Prostate gland (tissue), 2 donors: Measurements from ENCODE around the gene HGF. TPM values are rescaled to one million over a fixed set of nuclear protein-coding genes. Genes with fewer than 3 reads are reported as not detected.

ENCODE experiments used
- DNase-seq: peaks from one replicate; pipeline ENCODE4 v3.0.0-alpha.2; 2019; ENCODE audit warnings: low spot score
- H3K27ac ChIP-seq, 2 donors: fragments of 200-600 bp; sonication (generic); 2 replicates each; pipeline ENCODE4 v1.5.1; 2017 to 2019
- H3K27me3 ChIP-seq: fragments of 200-600 bp; sonication (generic); replicated peaks from 2 replicates; pipeline ENCODE4 v1.5.1; 2019; ENCODE audit not compliant: insufficient read depth
- H3K36me3 ChIP-seq, 2 donors: fragments of 200-600 bp; sonication (generic); 1 replicate in 1 of 2; 2 replicates in 1 of 2; pipeline versions ENCODE4 v1.5.1 to v1.8.1; 2017 to 2019
- H3K4me1 ChIP-seq: fragments of 200-600 bp; sonication (generic); replicated peaks from 2 replicates; pipeline ENCODE4 v1.5.1; 2019
- H3K4me3 ChIP-seq, 2 donors: fragments of 200-600 bp; sonication (generic); 2 replicates each; pipeline ENCODE4 v1.5.1; 2017 to 2019
- H3K9me3 ChIP-seq: fragments of 200-600 bp; sonication (generic); 2 replicates; pipeline ENCODE4 v1.5.1; 2017
- POLR2A ChIP-seq: fragments of 450-650 bp; IDR thresholded peaks from one replicate; pipeline ENCODE4 v1.6.1; 2016; ENCODE audit warnings: antibody characterized with exemption, mild to moderate bottlenecking
- POLR2AphosphoS5 ChIP-seq: sonication (generic); formaldehyde crosslinking; IDR thresholded peaks from one replicate; pipeline ENCODE4 v1.6.1; 2017; ENCODE audit warnings: antibody characterized with exemption
- WGBS: methylation state at CpG from one replicate; pipeline ENCODE4 v1.1.5; 2018; 5-methylcytosine and 5-hydroxymethylcytosine counted together
- intact Hi-C: fragments of 100-400 bp; cut with DNase I; formaldehyde crosslinking; loops from one replicate; pipeline ENCODE4 v1.14.2; 2022
- total RNA-seq, 2 donors: library from RNA; depleted of rRNA; stranded (reverse); fragments of >200 nt; gene quantifications; one replicate each; pipeline ENCODE4 v1.1.0, GENCODE V29; 2016
- TF ChIP-seq, protein P1 (sequence below), 4 experiments: fragments of 200-600 bp in 2 of 4; fragments of 450-650 bp in 2 of 4; sonication (generic) in 2 of 4; IDR thresholded peaks; 1 replicate in 3 of 4; 2 replicates in 1 of 4; pipeline ENCODE4 v1.5.1; 2016 to 2019; ENCODE audit warnings: antibody characterized with exemption in 4 of 4, mild to moderate bottlenecking in 2 of 4, moderate library complexity in 2 of 4

HGF gene
- total RNA-seq, 2 donors from 2014 or later = 7.5 to 8.1 TPM

DNA sequence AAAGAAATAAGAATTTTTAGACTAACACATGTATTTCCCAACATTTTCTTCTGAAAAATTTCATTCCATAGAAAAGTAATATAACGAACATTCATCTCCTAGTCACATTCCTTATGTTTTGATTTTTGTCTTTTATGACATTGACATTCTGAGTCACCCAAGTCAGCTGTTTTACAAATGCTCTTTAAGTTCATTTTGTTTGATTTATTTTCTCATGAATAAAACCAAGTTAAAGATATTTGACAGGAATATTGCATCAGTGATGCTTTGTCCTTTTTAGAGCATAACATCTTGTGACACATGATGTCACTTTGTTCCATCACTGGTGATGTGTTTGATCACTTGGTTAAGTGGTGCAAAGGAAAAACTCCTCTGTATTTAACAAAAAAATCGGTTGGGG lies 48.4 kb downstream of the HGF start:
- Histone ChIP-seq H3K4me3 (no peak overlapping the region), H3K9me3 (no peaks in the 10 kb centered on the region), H3K36me3 (no peaks in the 10 kb centered on the region), H3K27me3 (no peaks in the 10 kb centered on the region), H3K4me1 (no peaks in the 10 kb centered on the region), H3K27ac (no peak overlapping the region)
- intact Hi-C loops = no loop called here
- DNase-seq = no peak
- TF ChIP-seq POLR2AphosphoS5 (no peak), POLR2A (no peak)
- TF ChIP-seq, protein P1, sequence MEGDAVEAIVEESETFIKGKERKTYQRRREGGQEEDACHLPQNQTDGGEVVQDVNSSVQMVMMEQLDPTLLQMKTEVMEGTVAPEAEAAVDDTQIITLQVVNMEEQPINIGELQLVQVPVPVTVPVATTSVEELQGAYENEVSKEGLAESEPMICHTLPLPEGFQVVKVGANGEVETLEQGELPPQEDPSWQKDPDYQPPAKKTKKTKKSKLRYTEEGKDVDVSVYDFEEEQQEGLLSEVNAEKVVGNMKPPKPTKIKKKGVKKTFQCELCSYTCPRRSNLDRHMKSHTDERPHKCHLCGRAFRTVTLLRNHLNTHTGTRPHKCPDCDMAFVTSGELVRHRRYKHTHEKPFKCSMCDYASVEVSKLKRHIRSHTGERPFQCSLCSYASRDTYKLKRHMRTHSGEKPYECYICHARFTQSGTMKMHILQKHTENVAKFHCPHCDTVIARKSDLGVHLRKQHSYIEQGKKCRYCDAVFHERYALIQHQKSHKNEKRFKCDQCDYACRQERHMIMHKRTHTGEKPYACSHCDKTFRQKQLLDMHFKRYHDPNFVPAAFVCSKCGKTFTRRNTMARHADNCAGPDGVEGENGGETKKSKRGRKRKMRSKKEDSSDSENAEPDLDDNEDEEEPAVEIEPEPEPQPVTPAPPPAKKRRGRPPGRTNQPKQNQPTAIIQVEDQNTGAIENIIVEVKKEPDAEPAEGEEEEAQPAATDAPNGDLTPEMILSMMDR (IDR thresholded peaks at IDR 0.05) = no peak
- WGBS = 60% methylated on average over 2 of the region's 2 CpGs

DNA sequence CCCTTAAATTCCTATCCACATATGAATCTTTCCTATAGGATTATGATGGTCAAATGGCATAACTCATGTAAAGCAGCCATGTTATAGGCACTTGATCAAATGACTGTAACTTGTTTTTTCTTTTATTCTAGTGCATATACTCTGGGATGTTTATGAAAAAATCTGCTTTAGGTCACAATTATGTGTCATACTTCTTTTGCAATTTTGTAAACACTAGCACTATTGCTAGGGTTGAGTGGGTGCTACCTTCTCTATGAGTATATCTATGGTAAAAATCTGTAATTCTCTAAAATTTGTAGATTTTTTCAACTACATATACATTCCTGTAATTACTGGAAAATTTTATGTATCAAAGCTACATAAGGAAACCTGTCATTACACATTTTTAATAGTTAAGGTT lies 50.0 kb downstream of the HGF start:
- DNase-seq = no peak
- H3K36me3 ChIP-seq = no peaks in the 10 kb centered on the region
- H3K27ac ChIP-seq = no peak overlapping the region
- TF ChIP-seq POLR2A (no peak), POLR2AphosphoS5 (no peak)
- TF ChIP-seq, protein P1 (IDR thresholded peaks at IDR 0.05) = no peak
- intact Hi-C loops = no loop called here
- H3K27me3 ChIP-seq = no peaks in the 10 kb centered on the region
- H3K4me1 ChIP-seq = no peaks in the 10 kb centered on the region
- no peak overlapping the region for H3K4me3 ChIP-seq
- no peaks in the 10 kb centered on the region for H3K9me3 ChIP-seq

DNA sequence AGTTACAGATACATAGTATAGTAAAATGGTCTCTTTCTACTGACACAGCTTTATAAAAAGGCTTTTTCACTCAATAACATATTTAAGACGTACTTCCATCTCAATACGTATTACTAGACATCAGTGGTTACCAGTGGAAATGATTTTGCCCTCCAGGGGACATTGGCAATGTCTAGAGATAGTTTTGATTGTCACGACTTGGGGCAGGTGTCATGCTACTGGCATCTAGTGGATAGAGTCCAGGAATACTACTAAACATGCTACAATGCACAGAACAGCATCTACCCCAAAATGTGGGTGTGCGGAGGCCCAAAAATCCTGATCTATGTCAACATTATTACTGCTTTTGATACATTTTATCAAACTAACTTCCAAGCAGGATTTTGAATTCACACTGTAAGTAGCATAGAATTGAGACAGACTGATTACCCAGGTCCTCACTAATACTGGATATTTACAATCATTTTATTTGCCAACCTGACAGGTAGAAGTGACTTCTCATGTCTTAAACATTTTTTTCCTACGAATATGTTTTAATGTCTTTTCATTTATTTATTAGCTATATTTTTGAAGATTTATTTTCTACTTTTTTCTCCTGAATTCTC lies 53.8 kb downstream of the HGF start:
- intact Hi-C loops = no loop called here
- H3K4me3 ChIP-seq = no peak overlapping the region
- no peaks in the 10 kb centered on the region for H3K9me3 ChIP-seq
- no peak overlapping the region for H3K27ac ChIP-seq
- no peaks in the 10 kb centered on the region for H3K4me1 ChIP-seq
- H3K27me3 ChIP-seq = no peaks in the 10 kb centered on the region
- DNase-seq = no peak
- WGBS = 62% methylated on average over 5 of the region's 5 CpGs
- no peak for TF ChIP-seq POLR2AphosphoS5
- TF ChIP-seq, protein P1 (IDR thresholded peaks at IDR 0.05) = no peak
- TF ChIP-seq POLR2A = no peak
- no peaks in the 10 kb centered on the region for H3K36me3 ChIP-seq

DNA sequence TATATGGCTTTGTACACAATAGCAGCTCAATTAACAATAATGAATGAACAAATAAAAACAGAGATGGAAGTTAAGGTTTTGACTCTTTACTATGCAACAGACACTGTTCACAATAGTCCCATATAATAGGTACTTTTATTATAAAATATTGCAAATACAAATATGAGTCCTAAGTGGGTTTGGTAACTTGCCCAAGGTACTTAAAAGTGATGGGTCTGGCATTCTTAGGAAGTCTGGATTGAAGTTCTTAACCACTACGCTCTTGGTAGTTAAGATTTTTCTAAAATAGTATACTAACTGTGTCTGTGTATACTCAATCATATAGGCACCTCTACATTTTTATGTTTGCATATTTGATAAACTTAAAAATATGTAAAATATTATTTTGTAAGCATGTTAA lies 55.5 kb downstream of the HGF start:
- TF ChIP-seq, protein P1 (IDR thresholded peaks at IDR 0.05) = no peak
- TF ChIP-seq POLR2A (no peak), POLR2AphosphoS5 (no peak)
- H3K4me1 ChIP-seq = no peaks in the 10 kb centered on the region
- H3K36me3 ChIP-seq = no peaks in the 10 kb centered on the region
- H3K4me3 ChIP-seq = no peak overlapping the region
- WGBS = 82% methylated on average over 1 of the region's 1 CpG
- no peak overlapping the region for H3K27ac ChIP-seq
- DNase-seq = no peak
- no peaks in the 10 kb centered on the region for H3K9me3 ChIP-seq
- intact Hi-C loops = no loop called here
- H3K27me3 ChIP-seq = no peaks in the 10 kb centered on the region

DNA sequence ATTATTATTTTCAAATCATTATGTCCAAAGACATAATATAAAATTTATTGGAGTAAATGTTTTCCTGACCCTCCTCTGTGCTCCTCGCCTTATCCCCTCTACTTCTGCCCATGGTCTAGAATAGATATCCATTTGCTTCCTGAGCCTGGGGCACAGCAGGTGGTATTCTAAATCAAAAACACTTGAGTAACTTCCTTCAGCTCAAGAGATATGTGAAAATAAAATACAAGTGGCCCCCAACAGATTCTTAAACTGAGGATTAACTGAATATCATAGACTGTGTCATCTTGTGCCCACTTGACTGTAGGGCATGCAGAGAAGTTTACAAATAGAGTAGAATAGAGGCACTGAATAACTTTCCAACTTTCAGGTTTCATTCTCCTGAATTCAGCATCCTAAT lies 59.1 kb downstream of the HGF start:
- TF ChIP-seq POLR2A = no peak
- TF ChIP-seq, protein P1 (IDR thresholded peaks at IDR 0.05) = no peak
- no peak for TF ChIP-seq POLR2AphosphoS5
- Histone ChIP-seq H3K4me1 (no peaks in the 10 kb centered on the region), H3K9me3 (no peaks in the 10 kb centered on the region), H3K27ac (no peak overlapping the region), H3K36me3 (no peaks in the 10 kb centered on the region), H3K27me3 (no peaks in the 10 kb centered on the region), H3K4me3 (no peak overlapping the region)
- DNase-seq = no peak
- intact Hi-C loops = no loop called here
- WGBS = 92% methylated on average over 1 of the region's 1 CpG
